ENCODE measurements around the gene MAFG. TPM values are rescaled to one million over a fixed set of nuclear protein-coding genes. Genes with fewer than 3 reads are reported as not detected.
A peak's percentile ranks its signal among the peaks of the same experiment; 100 is the strongest.

MAFG gene
- total and polyA plus RNA-seq, 2 of the 13 experiments (the other 11 are each of a cell fraction or from before 2014, with no cell fraction given): 14.5 to 20.0 TPM

DNA sequence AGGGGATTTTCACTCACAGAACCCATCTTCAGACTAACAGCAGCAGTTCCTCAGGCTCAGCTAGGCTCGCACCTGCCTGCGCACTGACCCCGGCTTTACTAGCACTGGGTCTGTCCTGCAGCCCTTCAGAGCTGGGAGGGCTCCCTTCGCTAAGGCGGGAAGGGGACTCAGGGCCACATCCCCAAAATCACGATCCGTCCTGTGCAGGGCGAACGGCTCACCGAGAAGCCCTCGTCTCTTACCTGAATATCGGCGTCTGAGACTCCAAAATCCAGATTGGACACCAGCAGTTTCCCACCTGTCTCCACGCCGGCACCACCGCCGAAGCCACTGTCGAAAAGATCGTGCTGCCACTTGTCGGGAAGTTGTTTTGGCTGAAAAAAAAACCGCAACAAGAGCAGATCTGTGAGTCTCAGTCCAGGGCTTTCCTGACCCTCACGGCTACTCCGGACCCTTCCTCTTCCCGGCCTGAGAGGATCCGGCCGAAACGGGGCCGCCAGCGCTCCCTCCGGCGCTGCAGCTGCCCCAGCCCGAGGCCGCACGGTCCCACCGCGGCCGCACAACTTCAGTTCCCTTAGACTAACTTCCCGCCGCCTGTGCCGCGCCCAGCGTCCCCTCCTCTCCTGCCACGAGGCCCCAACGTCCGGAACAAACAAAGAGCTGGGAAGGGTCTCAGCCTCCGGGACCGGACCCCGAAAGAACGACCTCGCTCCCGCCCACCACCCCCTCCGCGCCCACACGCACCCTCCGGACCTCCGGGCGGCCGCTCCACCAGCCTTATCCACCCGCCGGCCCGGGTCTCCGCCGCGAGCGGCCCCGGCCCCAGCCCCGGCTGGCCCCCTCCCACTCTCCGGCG, 36.9 kb downstream of the MAFG start (continued):
- TF ChIP-seq, protein P1, sequence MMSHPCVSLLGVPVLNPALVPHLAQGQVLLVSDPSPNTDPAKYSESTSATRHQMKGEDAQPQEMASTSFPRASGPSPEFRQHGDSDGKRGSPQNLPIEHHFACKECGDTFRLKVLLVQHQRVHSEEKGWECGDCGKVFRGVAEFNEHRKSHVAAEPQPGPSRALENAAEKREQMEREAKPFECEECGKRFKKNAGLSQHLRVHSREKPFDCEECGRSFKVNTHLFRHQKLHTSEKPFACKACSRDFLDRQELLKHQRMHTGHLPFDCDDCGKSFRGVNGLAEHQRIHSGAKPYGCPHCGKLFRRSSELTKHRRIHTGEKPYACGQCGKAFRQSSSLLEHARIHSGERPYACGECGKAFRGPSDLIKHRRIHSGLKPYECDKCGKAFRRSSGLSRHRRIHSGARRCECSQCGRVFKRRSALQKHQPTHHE (CRISPR knock-in tag; IDR thresholded peaks at IDR 0.05; ENCODE audit: borderline replicate concordance): no peak
- TF ChIP-seq ZNF44 (CRISPR knock-in tag; IDR thresholded peaks at IDR 0.05): no peak
- no peak for TF ChIP-seq ZFP36L1 (CRISPR knock-in tag; IDR thresholded peaks at IDR 0.05)

DNA sequence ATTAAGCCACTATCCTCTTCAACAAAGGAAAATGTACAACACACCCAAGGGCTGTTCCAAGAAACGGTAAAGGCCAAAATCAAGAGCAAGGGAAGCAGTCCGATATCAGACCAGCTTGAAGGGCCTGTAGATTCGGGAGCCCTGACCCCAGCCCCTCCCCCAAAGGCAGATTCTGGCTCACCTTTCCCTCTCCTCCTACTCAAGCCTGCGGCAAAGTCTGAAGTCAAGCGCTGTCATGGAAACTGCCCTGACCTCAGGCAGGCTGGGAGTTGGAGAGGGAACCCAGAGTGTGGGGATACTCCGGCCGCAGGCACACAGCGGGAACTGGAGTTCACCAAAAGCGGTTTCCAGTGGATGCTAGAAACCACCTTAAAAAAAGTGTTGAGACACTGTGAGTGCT, 37.9 kb downstream of the MAFG start:
- no peak overlapping the region for H2AFZ ChIP-seq (ENCODE audit: low read length)
- POLR2A ChIA-PET: no interaction called here
- 95% methylated on average over 9 of the region's 9 CpGs for WGBS (ENCODE audit: low lambda C conversion rate)
- H3K79me2 ChIP-seq (ENCODE audit: insufficient read depth, low read length): peaks cover 52% of the 10 kb centered on the region
- peaks cover 36% of the 10 kb centered on the region for H3K4me1 ChIP-seq (ENCODE audit: insufficient read depth, low read length)
- peak overlapping the region; percentile 99; the same call in 1 of the 2 replicates for H3K9ac ChIP-seq (ENCODE audit: insufficient read depth, low read depth, low read length)
- peak overlapping the region; percentile 98 for H3K4me2 ChIP-seq (ENCODE audit: low read depth, low read length)
- H3K36me3 ChIP-seq (replicated peaks in 1 of 2; ENCODE audit: control insufficient read depth in 1 of 2, insufficient read depth in 2 of 2, low read length in 2 of 2): peaks cover 42 to 58% of the 10 kb centered on the region in 2 experiments
- ATAC-seq: no peak
- H3K27ac ChIP-seq (ENCODE audit: extremely low read length, insufficient read depth, low read length): peak overlapping the region; percentile 76
- no peaks in the 10 kb centered on the region for H3K9me3 ChIP-seq (ENCODE audit: low read length)
- 0 out of 2 replicates have a peak, but pooled peaks have one; percentile 39 for TF ChIP-seq ZNF607 (CRISPR knock-in tag; IDR thresholded peaks at IDR 0.05; ENCODE audit: borderline replicate concordance)
- TF ChIP-seq, protein P2, sequence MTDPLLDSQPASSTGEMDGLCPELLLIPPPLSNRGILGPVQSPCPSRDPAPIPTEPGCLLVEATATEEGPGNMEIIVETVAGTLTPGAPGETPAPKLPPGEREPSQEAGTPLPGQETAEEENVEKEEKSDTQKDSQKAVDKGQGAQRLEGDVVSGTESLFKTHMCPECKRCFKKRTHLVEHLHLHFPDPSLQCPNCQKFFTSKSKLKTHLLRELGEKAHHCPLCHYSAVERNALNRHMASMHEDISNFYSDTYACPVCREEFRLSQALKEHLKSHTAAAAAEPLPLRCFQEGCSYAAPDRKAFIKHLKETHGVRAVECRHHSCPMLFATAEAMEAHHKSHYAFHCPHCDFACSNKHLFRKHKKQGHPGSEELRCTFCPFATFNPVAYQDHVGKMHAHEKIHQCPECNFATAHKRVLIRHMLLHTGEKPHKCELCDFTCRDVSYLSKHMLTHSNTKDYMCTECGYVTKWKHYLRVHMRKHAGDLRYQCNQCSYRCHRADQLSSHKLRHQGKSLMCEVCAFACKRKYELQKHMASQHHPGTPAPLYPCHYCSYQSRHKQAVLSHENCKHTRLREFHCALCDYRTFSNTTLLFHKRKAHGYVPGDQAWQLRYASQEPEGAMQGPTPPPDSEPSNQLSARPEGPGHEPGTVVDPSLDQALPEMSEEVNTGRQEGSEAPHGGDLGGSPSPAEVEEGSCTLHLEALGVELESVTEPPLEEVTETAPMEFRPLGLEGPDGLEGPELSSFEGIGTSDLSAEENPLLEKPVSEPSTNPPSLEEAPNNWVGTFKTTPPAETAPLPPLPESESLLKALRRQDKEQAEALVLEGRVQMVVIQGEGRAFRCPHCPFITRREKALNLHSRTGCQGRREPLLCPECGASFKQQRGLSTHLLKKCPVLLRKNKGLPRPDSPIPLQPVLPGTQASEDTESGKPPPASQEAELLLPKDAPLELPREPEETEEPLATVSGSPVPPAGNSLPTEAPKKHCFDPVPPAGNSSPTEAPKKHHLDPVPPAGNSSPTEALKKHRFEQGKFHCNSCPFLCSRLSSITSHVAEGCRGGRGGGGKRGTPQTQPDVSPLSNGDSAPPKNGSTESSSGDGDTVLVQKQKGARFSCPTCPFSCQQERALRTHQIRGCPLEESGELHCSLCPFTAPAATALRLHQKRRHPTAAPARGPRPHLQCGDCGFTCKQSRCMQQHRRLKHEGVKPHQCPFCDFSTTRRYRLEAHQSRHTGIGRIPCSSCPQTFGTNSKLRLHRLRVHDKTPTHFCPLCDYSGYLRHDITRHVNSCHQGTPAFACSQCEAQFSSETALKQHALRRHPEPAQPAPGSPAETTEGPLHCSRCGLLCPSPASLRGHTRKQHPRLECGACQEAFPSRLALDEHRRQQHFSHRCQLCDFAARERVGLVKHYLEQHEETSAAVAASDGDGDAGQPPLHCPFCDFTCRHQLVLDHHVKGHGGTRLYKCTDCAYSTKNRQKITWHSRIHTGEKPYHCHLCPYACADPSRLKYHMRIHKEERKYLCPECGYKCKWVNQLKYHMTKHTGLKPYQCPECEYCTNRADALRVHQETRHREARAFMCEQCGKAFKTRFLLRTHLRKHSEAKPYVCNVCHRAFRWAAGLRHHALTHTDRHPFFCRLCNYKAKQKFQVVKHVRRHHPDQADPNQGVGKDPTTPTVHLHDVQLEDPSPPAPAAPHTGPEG (CRISPR knock-in tag; IDR thresholded peaks at IDR 0.05): no peak
- peak overlapping the region; percentile 94 to 98 (median 94); a peak in 5 of 6 replicates for H3K4me3 ChIP-seq (replicated peaks in 1 of 3; ENCODE audit: insufficient read depth in 1 of 3, low read depth in 2 of 3, low read length in 3 of 3)
- in situ Hi-C loops (cut with HindIII; ENCODE audit: extremely low pct_ligation_motif_present, low pct_unique_long_range_greater_than_20kb): no loop called here
- intact Hi-C loops (cut with micrococcal nuclease; ENCODE audit: unreplicated experiment): no loop called here
- H3K27me3 ChIP-seq (ENCODE audit: control insufficient read depth in 1 of 2, insufficient read depth in 2 of 2, low read length in 2 of 2): peaks cover 0 to 6% of the 10 kb centered on the region in 2 experiments; a peak in 2 of 5 replicates
- no peak for FAIRE-seq
- BruUV-seq (replicated peaks): no TSS peak
- DNase-seq (ENCODE audit: low spot score): no peak
- H4K20me1 ChIP-seq (ENCODE audit: insufficient read depth, low read length): no peaks in the 10 kb centered on the region
- CTCF ChIA-PET (ENCODE audit: low intra/inter-chr PET ratio, low total read pairs): no interaction called here

Measured in HepG2 (cell line).